Keratinocyte (primary cell): ENCODE data around the gene GRAPL. TPM values are rescaled to one million over a fixed set of nuclear protein-coding genes. Genes with fewer than 3 reads are reported as not detected.
"Not testable (repeated sequence)": the region's sequence is repeated elsewhere in the genome, so short reads cannot be mapped to it uniquely, and the experiment has no call there.

ENCODE experiments used
- DNase-seq: peaks from one replicate; pipeline ENCODE4 v3.0.0-alpha.2; 2011; ENCODE audit warnings: low read depth, missing footprints, low spot score
- FAIRE-seq: peaks from 2 replicates; lab custom pipeline; 2011; peaks lifted over from hg19 to GRCh38; lab: Jason Lieb, UNC
- H2AFZ ChIP-seq: 2 replicates; pipeline ENCODE4 v1.6.0; 2012; ENCODE audit warnings: low read length, control low read depth, inconsistent platforms; ENCODE audit not compliant: control insufficient read depth
- H3K27ac ChIP-seq: 2 replicates; pipeline ENCODE4 v1.5.1; 2011; ENCODE audit warnings: low read length; ENCODE audit not compliant: control insufficient read depth, insufficient read depth
- H3K27me3 ChIP-seq: 3 replicates; pipeline ENCODE4 v1.6.0; 2011; ENCODE audit warnings: low read length; ENCODE audit not compliant: control insufficient read depth, insufficient read depth; ENCODE audit errors: extremely low read depth
- H3K36me3 ChIP-seq, 2 experiments: 2 replicates in 1 of 2; 3 replicates in 1 of 2; pipeline ENCODE4 v1.5.1; 2011; ENCODE audit warnings: low read length in 2 of 2, mild to moderate bottlenecking in 1 of 2; ENCODE audit not compliant: control insufficient read depth in 2 of 2, insufficient read depth in 2 of 2; ENCODE audit errors: extremely low read depth in 1 of 2
- H3K4me1 ChIP-seq: 3 replicates; pipeline ENCODE4 v1.5.1; 2011; ENCODE audit warnings: low read length; ENCODE audit not compliant: control insufficient read depth, insufficient read depth; ENCODE audit errors: extremely low read depth
- H3K4me2 ChIP-seq: 3 replicates; pipeline ENCODE4 v1.6.0; 2011; ENCODE audit warnings: low read depth, low read length; ENCODE audit not compliant: control insufficient read depth, insufficient read depth; ENCODE audit errors: extremely low read depth
- H3K4me3 ChIP-seq, 3 experiments: fragments of 200-600 bp in 1 of 3; sonication (generic) in 1 of 3; 2 replicates in 2 of 3; 3 replicates in 1 of 3; pipeline ENCODE4 v1.5.1; 2011 to 2016; ENCODE audit warnings: low read length in 3 of 3, mild to moderate bottlenecking in 3 of 3, control low read depth in 2 of 3, inconsistent platforms in 1 of 3, low read depth in 1 of 3, mixed read lengths in 1 of 3, mixed run types in 1 of 3, moderate library complexity in 1 of 3; ENCODE audit not compliant: control insufficient read depth in 2 of 3, insufficient read depth in 2 of 3; ENCODE audit errors: extremely low read depth in 1 of 3
- H3K79me2 ChIP-seq: 2 replicates; pipeline ENCODE4 v1.6.0; 2012; ENCODE audit warnings: low read length; ENCODE audit not compliant: control insufficient read depth, insufficient read depth
- H3K9ac ChIP-seq: 3 replicates; pipeline ENCODE4 v1.6.0; 2011; ENCODE audit warnings: low read length; ENCODE audit not compliant: control insufficient read depth, insufficient read depth; ENCODE audit errors: extremely low read depth
- H3K9me1 ChIP-seq: 3 replicates; pipeline ENCODE4 v1.6.0; 2011; ENCODE audit warnings: low read length; ENCODE audit not compliant: control insufficient read depth, insufficient read depth; ENCODE audit errors: extremely low read depth
- H3K9me3 ChIP-seq: 2 replicates; pipeline ENCODE4 v1.5.1; 2012; ENCODE audit warnings: low read depth, low read length; ENCODE audit not compliant: control insufficient read depth
- H4K20me1 ChIP-seq: 3 replicates; pipeline ENCODE4 v1.6.0; 2011; ENCODE audit warnings: low read length; ENCODE audit not compliant: control insufficient read depth, insufficient read depth; ENCODE audit errors: extremely low read depth
- dilution Hi-C: fragments of 300-500 bp; cut with MboI; formaldehyde crosslinking; loops from one replicate; pipeline ENCODE4 v1.7.0; 2020; ENCODE audit warnings: low sequenced_read_pairs; ENCODE audit not compliant: extremely low pct_ligation_motif_present
- polyA plus RNA-seq, 5 experiments: library from polyadenylated mRNA; depleted of rRNA in 3 of 5; stranded (reverse) in 3 of 5; stranded (forward) in 1 of 5; unstranded in 1 of 5; fragments of >200 nt; gene quantifications; 1 replicate in 1 of 5; 2 replicates in 3 of 5; 3 replicates in 1 of 5; pipeline versions ENCODE4 v1.2.1 to v1.2.3, GENCODE V29; 2011 to 2012; ENCODE audit warnings: missing spikeins in 2 of 5, low read depth in 1 of 5, low replicate concordance in 1 of 5

Gene GRAPL
- polyA plus RNA-seq, 1 donor (not counting 4 experiments of a cell fraction or from before 2014, with no cell fraction given) = not detected

- FAIRE-seq = not testable (repeated sequence)
Measured at GRCh38 chr17:19181040-19181875, 53.9 kb downstream of the GRAPL start.

GRCh38 chr17:19187883-19188869 is 60.8 kb downstream of the GRAPL start:
- H3K4me2 ChIP-seq, H3K9me3 ChIP-seq, H3K27me3 ChIP-seq, H4K20me1 ChIP-seq, H3K79me2 ChIP-seq, dilution Hi-C loops, H3K9ac ChIP-seq, H2AFZ ChIP-seq, H3K36me3 ChIP-seq, H3K27ac ChIP-seq, H3K4me1 ChIP-seq, FAIRE-seq, H3K9me1 ChIP-seq, DNase-seq, H3K4me3 ChIP-seq: not testable (repeated sequence)

More at GRCh38 chr17:19181040-19181875, 53.9 kb downstream of the GRAPL start:
- H3K4me2 ChIP-seq, H3K27ac ChIP-seq, H3K9me3 ChIP-seq, H3K36me3 ChIP-seq, DNase-seq, H3K27me3 ChIP-seq, H3K4me1 ChIP-seq, H3K9ac ChIP-seq, H3K9me1 ChIP-seq, H4K20me1 ChIP-seq, dilution Hi-C loops, H2AFZ ChIP-seq, H3K4me3 ChIP-seq, H3K79me2 ChIP-seq: not testable (repeated sequence)

GRCh38 chr17:19188870-19189708 is 61.7 kb downstream of the GRAPL start:
- H3K27me3 ChIP-seq, H3K36me3 ChIP-seq, H3K4me2 ChIP-seq, H3K4me3 ChIP-seq, H3K4me1 ChIP-seq, H3K27ac ChIP-seq, FAIRE-seq, H2AFZ ChIP-seq, H4K20me1 ChIP-seq, H3K9ac ChIP-seq, DNase-seq, H3K9me3 ChIP-seq, H3K9me1 ChIP-seq, H3K79me2 ChIP-seq, dilution Hi-C loops: not testable (repeated sequence)

GRCh38 chr17:19189781-19190405 is 62.5 kb downstream of the GRAPL start:
- H3K27me3 ChIP-seq, H3K36me3 ChIP-seq, H3K9me1 ChIP-seq, H3K9me3 ChIP-seq, H3K27ac ChIP-seq, H3K4me1 ChIP-seq, H3K79me2 ChIP-seq, H3K4me2 ChIP-seq, dilution Hi-C loops, DNase-seq, H3K4me3 ChIP-seq, FAIRE-seq, H4K20me1 ChIP-seq, H2AFZ ChIP-seq, H3K9ac ChIP-seq: not testable (repeated sequence)
